Measurements from ENCODE around the gene FSTL5. TPM values are rescaled to one million over a fixed set of nuclear protein-coding genes. Genes with fewer than 3 reads are reported as not detected.

Gene FSTL5
- total and polyA plus RNA-seq, 2 donors (not counting 3 experiments of a cell fraction or from before 2014, with no cell fraction given): 1.3 to 1.9 TPM

- ChIA-PET CTCF (interaction anchor here (1.0 to 1.1 kb wide), 2 partner anchors 125 to 263 kb away, joined by 3 read pairs; no protein-coding TSS in a partner anchor), POLR2A (no interaction called here)
- Histone ChIP-seq H3K9me3 (replicated peaks; ENCODE audit: control insufficient read depth, insufficient read depth, low read length) (no peaks in the 10 kb centered on the region), H3K27ac (ENCODE audit: insufficient read depth, low read depth, low read length) (no peak overlapping the region), H3K27me3 (ENCODE audit: control insufficient read depth in 2 of 2, insufficient read depth in 2 of 2, low read length in 2 of 2) (no peaks in the 10 kb centered on the region), H3K79me2 (ENCODE audit: control insufficient read depth, insufficient read depth, low read length) (no peaks in the 10 kb centered on the region), H4K20me1 (replicated peaks; ENCODE audit: control insufficient read depth, extremely low read depth, insufficient read depth, low read length) (no peaks in the 10 kb centered on the region), H3K4me3 (replicated peaks in 1 of 3; ENCODE audit: insufficient read depth in 1 of 3, low read depth in 1 of 3, low read length in 3 of 3) (no peak overlapping the region), H3K9me1 (replicated peaks; ENCODE audit: control insufficient read depth, extremely low read depth, insufficient read depth, low read length) (no peaks in the 10 kb centered on the region), H3K4me1 (ENCODE audit: control insufficient read depth, extremely low read depth, insufficient read depth, low read length) (no peaks in the 10 kb centered on the region), H3K9ac (replicated peaks; ENCODE audit: extremely low read depth, insufficient read depth, low read length) (no peak overlapping the region), H3K36me3 (ENCODE audit: control insufficient read depth in 2 of 2, extremely low read depth in 1 of 2, insufficient read depth in 2 of 2, low read length in 2 of 2) (no peaks in the 10 kb centered on the region), H3K4me2 (ENCODE audit: insufficient read depth, low read length) (no peak overlapping the region), H2AFZ (ENCODE audit: low read depth, low read length) (no peak overlapping the region)
- BruUV-seq (replicated peaks): no TSS peak
- no peak for FAIRE-seq
- TF ChIP-seq EZH2 (IDR thresholded peaks at IDR 0.05; ENCODE audit: borderline replicate concordance, low read depth, low read length, severe bottlenecking): no peak
- no peak for TF ChIP-seq MAX (IDR thresholded peaks at IDR 0.05; ENCODE audit: insufficient read depth, insufficient read length)
- TF ChIP-seq MYC (IDR thresholded peaks at IDR 0.05; ENCODE audit: low read depth, low read length): no peak
- no peak for TF ChIP-seq CTCF (IDR thresholded peaks at IDR 0.05; ENCODE audit: extremely low read depth in 1 of 2, insufficient read depth in 1 of 2, low read depth in 1 of 2, low read length in 2 of 2)
- TF ChIP-seq POLR2AphosphoS5 (IDR thresholded peaks at IDR 0.05; ENCODE audit: insufficient read depth, low read depth, low read length): no peak
- no peak for TF ChIP-seq GATA2 (IDR thresholded peaks at IDR 0.05; ENCODE audit: insufficient read depth, insufficient read length, low read depth, low read length)
- TF ChIP-seq FOS (IDR thresholded peaks at IDR 0.05; ENCODE audit: borderline replicate concordance, insufficient read depth, low read length): no peak
- TF ChIP-seq JUN (IDR thresholded peaks at IDR 0.05; ENCODE audit: borderline replicate concordance, insufficient read depth, insufficient read length, low read depth): no peak
- TF ChIP-seq POLR2A (IDR thresholded peaks at IDR 0.05; ENCODE audit: low read depth, low read length): no peak
- intact Hi-C loops (cut with micrococcal nuclease): no loop called here
- DNase-seq (ENCODE audit: low read depth, low spot score): no peak
- dilution Hi-C loops (cut with MboI; ENCODE audit: extremely low pct_ligation_motif_present, low sequenced_read_pairs): no loop called here
Measured at GRCh38 chr4:161827013-161827412, 336.8 kb downstream of the FSTL5 start.

Data from endothelial cell of umbilical vein (primary cell).